ENCODE measurements around the gene CFAP299.

DNA sequence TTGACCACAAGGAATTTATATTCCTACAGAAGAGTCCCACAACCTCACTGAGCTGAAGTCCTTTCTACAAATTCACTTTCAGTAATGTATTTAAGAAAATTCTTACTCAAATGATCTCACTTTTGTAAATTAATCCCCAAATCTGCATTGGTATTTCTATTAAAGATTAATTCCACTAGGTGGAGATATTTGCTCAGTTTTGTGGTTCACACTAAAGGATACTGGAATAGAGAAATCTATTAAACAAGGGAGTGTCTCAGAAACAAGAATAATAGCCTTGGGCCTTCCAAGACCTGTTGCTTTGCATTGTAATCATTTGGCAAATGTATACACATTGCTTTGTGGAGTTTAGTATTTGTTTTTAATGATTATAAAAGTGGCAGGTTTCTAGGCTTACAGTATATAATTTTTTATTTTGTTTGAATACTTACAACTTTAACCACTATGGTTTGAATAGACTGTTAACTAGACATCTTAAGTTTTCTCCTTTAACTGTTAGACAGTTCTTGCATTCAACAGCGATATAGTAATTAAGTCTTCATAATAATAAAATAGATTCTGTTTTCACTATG is 25.9 kb downstream of the CFAP299 start:
- no peak for TF ChIP-seq EP300 (IDR thresholded peaks at IDR 0.05)
- TF ChIP-seq, protein P1, sequence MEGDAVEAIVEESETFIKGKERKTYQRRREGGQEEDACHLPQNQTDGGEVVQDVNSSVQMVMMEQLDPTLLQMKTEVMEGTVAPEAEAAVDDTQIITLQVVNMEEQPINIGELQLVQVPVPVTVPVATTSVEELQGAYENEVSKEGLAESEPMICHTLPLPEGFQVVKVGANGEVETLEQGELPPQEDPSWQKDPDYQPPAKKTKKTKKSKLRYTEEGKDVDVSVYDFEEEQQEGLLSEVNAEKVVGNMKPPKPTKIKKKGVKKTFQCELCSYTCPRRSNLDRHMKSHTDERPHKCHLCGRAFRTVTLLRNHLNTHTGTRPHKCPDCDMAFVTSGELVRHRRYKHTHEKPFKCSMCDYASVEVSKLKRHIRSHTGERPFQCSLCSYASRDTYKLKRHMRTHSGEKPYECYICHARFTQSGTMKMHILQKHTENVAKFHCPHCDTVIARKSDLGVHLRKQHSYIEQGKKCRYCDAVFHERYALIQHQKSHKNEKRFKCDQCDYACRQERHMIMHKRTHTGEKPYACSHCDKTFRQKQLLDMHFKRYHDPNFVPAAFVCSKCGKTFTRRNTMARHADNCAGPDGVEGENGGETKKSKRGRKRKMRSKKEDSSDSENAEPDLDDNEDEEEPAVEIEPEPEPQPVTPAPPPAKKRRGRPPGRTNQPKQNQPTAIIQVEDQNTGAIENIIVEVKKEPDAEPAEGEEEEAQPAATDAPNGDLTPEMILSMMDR (IDR thresholded peaks at IDR 0.05) = peak; percentile 15 to 52 (median 50)
- no peak for TF ChIP-seq POLR2A (IDR thresholded peaks at IDR 0.05)

All from gastroesophageal sphincter (tissue), 3 donors.